SK-N-SH (cell line): ENCODE measurements around the gene UBD. TPM values are rescaled to one million over a fixed set of nuclear protein-coding genes. Genes with fewer than 3 reads are reported as not detected.

Experiments used
- CTCF ChIA-PET: fragments of 300-600, 350-600 bp; formaldehyde crosslinking; extraction: SDS; loops from one replicate; lab custom pipeline; 2021; lab: Yijun Ruan, JAX
- POLR2A ChIA-PET: fragments of 350-600 bp; sonication (Branson Sonifier 250); formaldehyde crosslinking; extraction: SDS; loops from one replicate; lab custom pipeline; 2020; ENCODE audit warnings: antibody characterized with exemption, inconsistent platforms; lab: Yijun Ruan, JAX
- DNase-seq: peaks from one replicate; pipeline ENCODE4 v3.0.0; 2012
- H2AFZ ChIP-seq: fragments of 200-600 bp; sonication (generic); 2 replicates; pipeline ENCODE4 v1.8.1; 2016; ENCODE audit warnings: antibody characterized with exemption, mild to moderate bottlenecking, low read depth
- H3F3A ChIP-seq: fragments of 200-600 bp; sonication (generic); replicated peaks from 2 replicates; pipeline ENCODE3; 2016; ENCODE audit warnings: antibody characterized with exemption, mild to moderate bottlenecking; ENCODE audit not compliant: insufficient read depth
- H3K27ac ChIP-seq, 2 experiments: fragments of 200-500 bp in 1 of 2; fragments of 200-600 bp in 1 of 2; sonication (Bioruptor generic) in 1 of 2; sonication (generic), shearing (Covaris generic) in 1 of 2; 2 replicates each; pipeline versions ENCODE4 v1.5.1 to v1.6.1; 2014 to 2016; ENCODE audit warnings: low read depth in 2 of 2, inconsistent platforms in 1 of 2, low read length in 1 of 2, mild to moderate bottlenecking in 1 of 2, mixed read lengths in 1 of 2
- H3K27me3 ChIP-seq: fragments of 200-600 bp; sonication (generic), shearing (Covaris generic); 2 replicates; pipeline ENCODE4 v1.6.1; 2016; ENCODE audit warnings: mixed run types; ENCODE audit not compliant: insufficient read depth
- H3K36me3 ChIP-seq, 2 experiments: fragments of 200-500 bp in 1 of 2; fragments of 200-600 bp in 1 of 2; sonication (Bioruptor generic) in 1 of 2; sonication (generic) in 1 of 2; replicated peaks in 1 of 2; 2 replicates each; pipeline versions ENCODE3 to v1.5.1; 2014 to 2016; ENCODE audit warnings: low read length in 1 of 2, mild to moderate bottlenecking in 1 of 2; ENCODE audit not compliant: insufficient read depth in 2 of 2, control insufficient read depth in 1 of 2
- H3K4me1 ChIP-seq, 2 experiments: fragments of 200-500 bp in 1 of 2; fragments of 200-600 bp in 1 of 2; sonication (Bioruptor generic) in 1 of 2; sonication (generic), shearing (Covaris generic) in 1 of 2; 2 replicates each; pipeline versions ENCODE4 v1.5.1 to v1.6.1; 2014 to 2016; ENCODE audit warnings: low read depth in 1 of 2, low read length in 1 of 2, mixed run types in 1 of 2; ENCODE audit not compliant: insufficient read depth in 2 of 2, control insufficient read depth in 1 of 2
- H3K4me2 ChIP-seq: fragments of 200-600 bp; sonication (generic), shearing (Covaris generic); 2 replicates; pipeline ENCODE4 v1.6.1; 2017; ENCODE audit warnings: mixed run types
- H3K4me3 ChIP-seq, 2 experiments: fragments of 200-500 bp in 1 of 2; fragments of 200-600 bp in 1 of 2; sonication (Bioruptor generic) in 1 of 2; sonication (generic), shearing (Covaris generic) in 1 of 2; 2 replicates each; pipeline versions ENCODE4 v1.5.1 to v1.8.1; 2014 to 2016; ENCODE audit warnings: low read depth in 2 of 2, inconsistent platforms in 1 of 2, low read length in 1 of 2, mild to moderate bottlenecking in 1 of 2, mixed read lengths in 1 of 2, moderate library complexity in 1 of 2
- H3K79me2 ChIP-seq: fragments of 200-600 bp; sonication (generic); 2 replicates; pipeline ENCODE4 v1.8.1; 2017; ENCODE audit warnings: mild to moderate bottlenecking; ENCODE audit not compliant: insufficient read depth
- H3K9ac ChIP-seq: fragments of 200-600 bp; sonication (generic); 2 replicates; pipeline ENCODE4 v1.6.1; 2017; ENCODE audit warnings: mixed run types
- H3K9me2 ChIP-seq: fragments of 200-600 bp; sonication (generic); 2 replicates; pipeline ENCODE4 v1.6.1; 2017; ENCODE audit warnings: mixed run types
- H3K9me3 ChIP-seq: fragments of 200-600 bp; sonication (generic); 2 replicates; pipeline ENCODE4 v1.6.1; 2017; ENCODE audit warnings: mixed run types, mild to moderate bottlenecking, moderate library complexity
- H4K20me1 ChIP-seq: fragments of 200-600 bp; sonication (generic); 2 replicates; pipeline ENCODE4 v1.6.1; 2017; ENCODE audit warnings: mild to moderate bottlenecking, mixed run types; ENCODE audit not compliant: insufficient read depth
- EP300 ChIP-seq, 2 experiments: IDR thresholded peaks; 2 replicates each; pipeline versions ENCODE4 v1.4.0 to v1.6.1; 2012; ENCODE audit warnings: borderline replicate concordance in 1 of 2, low read depth in 1 of 2, low read length in 1 of 2
- EZH2phosphoT487 ChIP-seq: fragments of 200-600 bp; sonication (generic); IDR thresholded peaks from 2 replicates; pipeline ENCODE4 v1.6.1; 2017; ENCODE audit warnings: low read depth, mixed run types, mild to moderate bottlenecking, antibody characterized with exemption, moderate library complexity, borderline replicate concordance
- FOSL2 ChIP-seq: IDR thresholded peaks from 2 replicates; pipeline ENCODE4 v1.4.0; 2012; ENCODE audit warnings: low read depth, mild to moderate bottlenecking, moderate library complexity, borderline replicate concordance
- FOXJ3 ChIP-seq: sonication (generic); formaldehyde crosslinking; IDR thresholded peaks from 2 replicates; pipeline ENCODE4 v1.5.1; 2020; ENCODE audit warnings: mild to moderate bottlenecking, missing genetic modification reagents
- FOXM1 ChIP-seq: IDR thresholded peaks from 2 replicates; pipeline ENCODE4 v1.4.0; 2012; ENCODE audit warnings: low read depth, mild to moderate bottlenecking
- GATA2 ChIP-seq: sonication (generic); formaldehyde crosslinking; IDR thresholded peaks from 2 replicates; pipeline ENCODE4 v1.5.0; 2020; ENCODE audit warnings: mild to moderate bottlenecking, missing genetic modification reagents
- IRF3 ChIP-seq: fragments of 150-350 bp; IDR thresholded peaks from 2 replicates; pipeline ENCODE4 v1.6.1; 2016; ENCODE audit warnings: mild to moderate bottlenecking, low read depth, low read length
- MAX ChIP-seq: IDR thresholded peaks from 2 replicates; pipeline ENCODE4 v1.4.0; 2012; ENCODE audit warnings: low read depth
- MXI1 ChIP-seq: IDR thresholded peaks from 2 replicates; pipeline ENCODE4 v1.6.1; 2012; ENCODE audit warnings: mild to moderate bottlenecking, low read depth, low read length, improper control_type of control experiment
- NFIC ChIP-seq: IDR thresholded peaks from 2 replicates; pipeline ENCODE4 v1.4.0; 2012; ENCODE audit warnings: borderline replicate concordance
- NRF1 ChIP-seq: IDR thresholded peaks from 2 replicates; pipeline ENCODE4 v1.6.1; 2012; ENCODE audit warnings: low read depth, mild to moderate bottlenecking, low read length
- PBX3 ChIP-seq: IDR thresholded peaks from 2 replicates; pipeline ENCODE4; 2012
- POLR2AphosphoS5 ChIP-seq: IDR thresholded peaks from 2 replicates; pipeline ENCODE4 v1.6.1; 2012; ENCODE audit warnings: low read depth, low read length
- RCOR1 ChIP-seq: fragments of 150-350 bp; IDR thresholded peaks from 2 replicates; pipeline ENCODE4 v1.6.1; 2017; ENCODE audit warnings: antibody characterized with exemption, low read length
- SIN3A ChIP-seq: IDR thresholded peaks from 2 replicates; pipeline ENCODE4 v1.6.1; 2012; ENCODE audit warnings: low read depth, mild to moderate bottlenecking, low read length, moderate library complexity, borderline replicate concordance
- TAF1 ChIP-seq: IDR thresholded peaks from 2 replicates; pipeline ENCODE4 v1.6.1; 2012; ENCODE audit warnings: low read depth, mild to moderate bottlenecking, low read length, moderate library complexity, borderline replicate concordance
- ZBTB33 ChIP-seq: IDR thresholded peaks from 2 replicates; pipeline ENCODE4 v1.4.0; 2012; ENCODE audit warnings: low read depth, borderline replicate concordance
- WGBS: methylation state at CpG from one replicate; pipeline ENCODE4 v1.1.6; 2017; ENCODE audit warnings: low lambda C conversion rate; 5-methylcytosine and 5-hydroxymethylcytosine counted together
- polyA plus RNA-seq, 3 experiments: library from polyadenylated mRNA; depleted of rRNA; stranded (reverse); fragments of >200 nt; gene quantifications; 2 replicates each; pipeline ENCODE4 v1.2.3, GENCODE V29; 2012

Gene UBD
- not detected in 2 replicates for polyA plus RNA-seq (2012; rRNA removed)
- not detected in 2 replicates for polyA plus RNA-seq (2012; cell fraction: cytosol; rRNA removed)
- not detected in 2 replicates for polyA plus RNA-seq (2012; cell fraction: nucleus; rRNA removed)

GRCh38 chr6:29559524-29560287 is at the start of gene UBD:
UBD (minus strand) TSS chr6:29559732; CDS start chr6:29559701, 31 bp downstream.
- TF ChIP-seq FOXJ3 = no peak
- no peak for TF ChIP-seq NRF1
- TF ChIP-seq POLR2AphosphoS5 = no peak
- TF ChIP-seq EZH2phosphoT487 = no peak
- no peak for TF ChIP-seq ZBTB33
- no peak for TF ChIP-seq RCOR1
- no peak for TF ChIP-seq FOSL2
- no peak for TF ChIP-seq IRF3
- no peak for TF ChIP-seq MAX
- no peak for TF ChIP-seq FOXM1
- TF ChIP-seq EP300 (IDR thresholded peaks at IDR 0.05; ENCODE audit: borderline replicate concordance in 1 of 2, low read depth in 1 of 2, low read length in 1 of 2) = no peak
- TF ChIP-seq TAF1 = no peak
- no peak for TF ChIP-seq GATA2 (CRISPR knock-in tag)
- TF ChIP-seq PBX3 = no peak
- no peak for TF ChIP-seq MXI1
- TF ChIP-seq SIN3A = no peak
- no peak for TF ChIP-seq NFIC
- Histone ChIP-seq H3K9me3 (no peaks in the 10 kb centered on the region), H3K9ac (no peak within 1 kb of the TSS), H3K4me3 (no peak within 1 kb of the TSS), H3K4me2 (no peak within 1 kb of the TSS), H3F3A (no peaks in the 10 kb centered on the region), H3K36me3 (no peaks in the 10 kb centered on the region), H2AFZ (no peak within 1 kb of the TSS), H3K4me1 (no peaks in the 10 kb centered on the region), H3K27ac (no peak within 1 kb of the TSS), H3K27me3 (peaks cover 56% of the 10 kb centered on the region; the same call in 1 of the 2 replicates), H3K9me2 (no peaks in the 10 kb centered on the region), H4K20me1 (no peaks in the 10 kb centered on the region), H3K79me2 (no peaks in the 10 kb centered on the region)
- 4% methylated on average over 6 of the region's 6 CpGs for WGBS
- ChIA-PET POLR2A (no interaction called here), CTCF (no interaction called here)
- DNase-seq = no peak
